Activated B cell treated with CpG ODN at 0.5 μM for 24 hours (primary cell): ENCODE measurements around the gene CHKA. TPM values are rescaled to one million over a fixed set of nuclear protein-coding genes. Genes with fewer than 3 reads are reported as not detected.

ENCODE experiments used
- ATAC-seq: fragments of 200-7000 bp; cut with Tn5 transposase; one replicate; pipeline ENCODE4 v1.10.0; 2021; ENCODE audit warnings: low read depth, mild to moderate bottlenecking, moderate library complexity
- CTCF ChIA-PET: fragments of 350-600 bp; sonication (Branson Sonifier 250); formaldehyde crosslinking; loops from one replicate; lab custom pipeline; 2021; ENCODE audit warnings: antibody characterized with exemption; lab: Charles Lee
- POLR2A ChIA-PET: fragments of 350-600 bp; sonication (Branson Sonifier 250); formaldehyde crosslinking; loops from one replicate; lab custom pipeline; 2021; ENCODE audit warnings: antibody characterized with exemption; lab: Charles Lee
- DNase-seq: peaks from one replicate; pipeline ENCODE4 v3.0.0; 2022
- H3K27ac Mint-ChIP-seq: one replicate; pipeline ENCODE4 v1.8.0; 2020; ENCODE audit warnings: mixed read lengths
- H3K27me3 Mint-ChIP-seq: one replicate; pipeline ENCODE4 v1.8.0; 2021; ENCODE audit warnings: mixed read lengths
- H3K36me3 Mint-ChIP-seq: one replicate; pipeline ENCODE4 v1.8.0; 2021; ENCODE audit warnings: low read depth, mixed read lengths
- H3K4me1 Mint-ChIP-seq: one replicate; pipeline ENCODE4 v1.8.0; 2021; ENCODE audit warnings: mixed read lengths
- H3K4me3 Mint-ChIP-seq: one replicate; pipeline ENCODE4 v1.8.0; 2020; ENCODE audit warnings: mild to moderate bottlenecking, mixed read lengths
- H3K9me3 Mint-ChIP-seq: one replicate; pipeline ENCODE4 v1.8.0; 2020; ENCODE audit warnings: mixed read lengths
- intact Hi-C: fragments of 100-400 bp; cut with micrococcal nuclease; formaldehyde crosslinking; loops from one replicate; pipeline ENCODE4 v1.15.1; 2024
- total RNA-seq: library from RNA; stranded (reverse); gene quantifications from 2 replicates; pipeline ENCODE4 v1.2.3, GENCODE V29; 2022
- TF ChIP-seq, protein P1 (sequence below): fragments of 200-600 bp; IDR thresholded peaks from one replicate; pipeline ENCODE4 v1.8.0; 2022; ENCODE audit warnings: antibody characterized with exemption, mild to moderate bottlenecking

Gene CHKA
- total RNA-seq, 1 donor from 2014 or later: 16.1 TPM

GRCh38 chr11:68003846-68004550 is 117.2 kb downstream of the CHKA start, which contains the start of gene UNC93B1:
TSS of gene UNC93B1 (minus strand) at chr11:68004097. CDS start at chr11:68004043, 54 bp downstream.
- Mint-ChIP-seq H3K4me3 (peak within 1 kb of the TSS; percentile 91), H3K4me1 (peaks cover 72% of the 10 kb centered on the region), H3K27ac (peak within 1 kb of the TSS; percentile 95), H3K27me3 (no peaks in the 10 kb centered on the region), H3K36me3 (peaks cover 19% of the 10 kb centered on the region), H3K9me3 (no peaks in the 10 kb centered on the region)
- DNase-seq: peak; percentile 80
- TF ChIP-seq, protein P1, sequence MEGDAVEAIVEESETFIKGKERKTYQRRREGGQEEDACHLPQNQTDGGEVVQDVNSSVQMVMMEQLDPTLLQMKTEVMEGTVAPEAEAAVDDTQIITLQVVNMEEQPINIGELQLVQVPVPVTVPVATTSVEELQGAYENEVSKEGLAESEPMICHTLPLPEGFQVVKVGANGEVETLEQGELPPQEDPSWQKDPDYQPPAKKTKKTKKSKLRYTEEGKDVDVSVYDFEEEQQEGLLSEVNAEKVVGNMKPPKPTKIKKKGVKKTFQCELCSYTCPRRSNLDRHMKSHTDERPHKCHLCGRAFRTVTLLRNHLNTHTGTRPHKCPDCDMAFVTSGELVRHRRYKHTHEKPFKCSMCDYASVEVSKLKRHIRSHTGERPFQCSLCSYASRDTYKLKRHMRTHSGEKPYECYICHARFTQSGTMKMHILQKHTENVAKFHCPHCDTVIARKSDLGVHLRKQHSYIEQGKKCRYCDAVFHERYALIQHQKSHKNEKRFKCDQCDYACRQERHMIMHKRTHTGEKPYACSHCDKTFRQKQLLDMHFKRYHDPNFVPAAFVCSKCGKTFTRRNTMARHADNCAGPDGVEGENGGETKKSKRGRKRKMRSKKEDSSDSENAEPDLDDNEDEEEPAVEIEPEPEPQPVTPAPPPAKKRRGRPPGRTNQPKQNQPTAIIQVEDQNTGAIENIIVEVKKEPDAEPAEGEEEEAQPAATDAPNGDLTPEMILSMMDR: no peak
- intact Hi-C loops: loop anchor here (2.0 to 10.0 kb wide), 6 partner anchors 37 to 1291 kb away; partner anchors contain the start of genes CHKA, MYEOV and PPP6R3
- ChIA-PET POLR2A (interaction anchor here (0.6 to 2.5 kb wide), 7 partner anchors 10 to 1389 kb away, joined by 4 to 12 read pairs (median 9); partner anchors contain the start of genes C11orf24, KMT5B and NDUFS8), CTCF (no interaction called here)
- peak; percentile 66 for ATAC-seq

- intact Hi-C loops: loop anchor here (1.0 to 10.0 kb wide), 7 partner anchors 27 to 1292 kb away; partner anchors contain the start of genes CHKA, MYEOV, NDUFS8 and PPP6R3
- no peaks in the 10 kb centered on the region for H3K27me3 Mint-ChIP-seq
- peaks cover 73% of the 10 kb centered on the region for H3K4me1 Mint-ChIP-seq
- peaks cover 28% of the 10 kb centered on the region for H3K36me3 Mint-ChIP-seq
- DNase-seq: peak; percentile 68
- peak; percentile 59 for ATAC-seq
- TF ChIP-seq, protein P1: no peak
- H3K4me3 Mint-ChIP-seq: peak overlapping the region; percentile 91
- H3K9me3 Mint-ChIP-seq: no peaks in the 10 kb centered on the region
- ChIA-PET POLR2A (interaction anchor here (0.6 to 2.5 kb wide), 15 partner anchors 7 to 909 kb away, joined by 3 to 12 read pairs (median 4); partner anchors contain the start of genes ALDH3B1, C11orf24, KMT5B and NDUFS8), CTCF (interaction anchor here (1.1 to 1.4 kb wide), 2 partner anchors 9 to 21 kb away, joined by 3 to 5 read pairs; no protein-coding TSS in a partner anchor)
- peak overlapping the region; percentile 95 for H3K27ac Mint-ChIP-seq
Measured at GRCh38 chr11:68002938-68003845, 118.0 kb downstream of the CHKA start.

Other genes with a start within 250 kb of the CHKA start
- gene UNC93B1, start 117.3 kb downstream of the CHKA start, total RNA-seq: 117 and 133 TPM in 2 replicates
- 0.53 and 0.98 TPM in 2 replicates for gene ALDH3B1, start 111.1 kb downstream of the CHKA start, total RNA-seq
- gene NDUFS8, start 90.7 kb downstream of the CHKA start, total RNA-seq: 93.7 and 101 TPM in 2 replicates
- gene TCIRG1, start 82.4 kb downstream of the CHKA start, total RNA-seq: 209 and 227 TPM in 2 replicates
- 60.2 and 68.3 TPM in 2 replicates for gene KMT5B, start 91.9 kb upstream of the CHKA start, total RNA-seq
- gene C11orf24, start 150.6 kb upstream of the CHKA start, total RNA-seq: 75.5 and 78.0 TPM in 2 replicates
- gene LRP5, start 191.2 kb upstream of the CHKA start, total RNA-seq: 7.7 and 8.7 TPM in 2 replicates